DLD1 (cell line): ENCODE results near the gene TRIP4.
"Not testable (repeated sequence)": the region's sequence is repeated elsewhere in the genome, so short reads cannot be mapped to it uniquely, and the experiment has no call there.

Experiments used
- in situ Hi-C: cut with HindIII; loops from 2 replicates; pipeline ENCODE4 v1.10.0; 2017; ENCODE audit warnings: low sequenced_read_pairs

Gene TRIP4

GRCh38 chr15:64380130-64380870, 7.3 kb upstream of the TRIP4 start:
- in situ Hi-C loops: not testable (repeated sequence)

- in situ Hi-C loops: no loop called here
These were observed 6.5 kb upstream of the TRIP4 start, which contains the start of gene PCLAF for GRCh38 chr15:64381000-64381751. TSS of gene PCLAF (minus strand) at chr15:64381441. CDS start at chr15:64381371, 70 bp downstream.

- in situ Hi-C loops: no loop called here
These were observed 3.9 kb upstream of the TRIP4 start for GRCh38 chr15:64383760-64384159.

- in situ Hi-C loops: no loop called here
These were observed 1.3 kb upstream of the TRIP4 start for GRCh38 chr15:64386291-64386690.

- in situ Hi-C loops: no loop called here
These were observed 1.4 kb downstream of the TRIP4 start for GRCh38 chr15:64389036-64389435.

- in situ Hi-C loops: not testable (repeated sequence)
These were observed 4.8 kb downstream of the TRIP4 start for GRCh38 chr15:64392471-64392870.

GRCh38 chr15:64396789-64397188, 9.2 kb downstream of the TRIP4 start:
- in situ Hi-C loops: no loop called here

GRCh38 chr15:64398575-64398974, 10.9 kb downstream of the TRIP4 start:
- in situ Hi-C loops: no loop called here

GRCh38 chr15:64400583-64400982, 12.9 kb downstream of the TRIP4 start:
- in situ Hi-C loops: no loop called here

- in situ Hi-C loops: no loop called here
These were observed 24.6 kb downstream of the TRIP4 start for GRCh38 chr15:64412216-64412615.

- in situ Hi-C loops: no loop called here
These were observed 35.1 kb downstream of the TRIP4 start for GRCh38 chr15:64422697-64423096.

- in situ Hi-C loops: no loop called here
These were observed 36.3 kb downstream of the TRIP4 start for GRCh38 chr15:64423970-64424369.

GRCh38 chr15:64425221-64425620, 37.6 kb downstream of the TRIP4 start:
- in situ Hi-C loops: loop anchor here (25.0 kb wide), 1 partner anchor 262 kb away; no protein-coding TSS in a partner anchor

GRCh38 chr15:64426845-64427465, 39.3 kb downstream of the TRIP4 start:
- in situ Hi-C loops: loop anchor here (25.0 kb wide), 1 partner anchor 260 kb away; no protein-coding TSS in a partner anchor

- in situ Hi-C loops: loop anchor here (25.0 kb wide), 1 partner anchor 258 kb away; no protein-coding TSS in a partner anchor
These were observed 41.8 kb downstream of the TRIP4 start for GRCh38 chr15:64429448-64429847.

GRCh38 chr15:64430000-64430735, 42.5 kb downstream of the TRIP4 start:
- in situ Hi-C loops: loop anchor here (25.0 kb wide), 1 partner anchor 257 kb away; no protein-coding TSS in a partner anchor

- in situ Hi-C loops: loop anchor here (25.0 kb wide), 1 partner anchor 249 kb away; no protein-coding TSS in a partner anchor
These were observed 50.3 kb downstream of the TRIP4 start for GRCh38 chr15:64437982-64438381.

- in situ Hi-C loops: loop anchor here (25.0 kb wide), 1 partner anchor 248 kb away; no protein-coding TSS in a partner anchor
These were observed 51.2 kb downstream of the TRIP4 start for GRCh38 chr15:64438653-64439447.

- in situ Hi-C loops: loop anchor here (25.0 kb wide), 1 partner anchor 245 kb away; no protein-coding TSS in a partner anchor
These were observed 54.2 kb downstream of the TRIP4 start for GRCh38 chr15:64441852-64442251.

- in situ Hi-C loops: loop anchor here (25.0 kb wide), 1 partner anchor 244 kb away; no protein-coding TSS in a partner anchor
These were observed 55.4 kb downstream of the TRIP4 start for GRCh38 chr15:64443016-64443415.
